ENCODE measurements around the gene HOXA3.

The HOXA3 gene

DNA sequence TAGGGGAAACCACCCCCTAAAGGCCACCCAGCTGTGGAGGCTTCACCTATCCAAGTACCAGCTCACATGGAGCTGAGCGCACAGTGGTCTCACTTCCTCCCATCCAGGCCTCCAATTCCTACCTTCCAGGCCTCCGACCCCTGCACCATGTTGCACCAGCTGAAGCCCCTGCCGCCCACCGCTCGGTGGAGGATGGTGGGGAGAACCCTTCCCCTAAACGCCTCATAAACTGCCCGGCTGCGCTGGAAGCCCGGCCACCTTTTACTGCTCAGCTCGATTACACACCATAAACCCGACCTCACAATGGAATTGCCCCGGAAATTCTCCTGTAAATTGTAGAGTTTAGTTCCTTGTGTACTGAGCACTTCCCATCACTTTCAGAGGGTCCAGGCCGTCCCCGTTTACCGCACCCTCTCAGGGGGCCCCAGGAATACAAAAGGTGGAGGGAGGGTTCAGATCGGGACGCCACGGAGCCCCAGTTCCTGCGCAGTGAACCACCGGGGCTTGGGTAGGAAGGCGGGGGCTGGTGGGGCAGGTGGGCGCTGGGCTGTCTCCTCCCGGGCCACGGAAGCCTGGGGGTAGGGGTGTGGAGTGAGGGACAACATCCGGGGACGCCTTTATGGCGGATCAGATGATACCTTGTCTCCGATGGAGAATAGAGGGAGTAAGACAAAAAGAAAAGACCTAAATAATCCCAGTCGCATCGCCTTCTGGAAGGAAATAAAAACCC, 5.5 kb upstream of the HOXA3 start:
- Mint-ChIP-seq H3K4me3 (peak overlapping the region; percentile 39), H3K9me3 (no peaks in the 10 kb centered on the region), H3K27ac (no peak overlapping the region), H3K36me3 (peaks cover 25% of the 10 kb centered on the region), H3K4me1 (peaks cover 40% of the 10 kb centered on the region)
- DNase-seq (ENCODE audit: low spot score in 2 of 2) (no peak), ATAC-seq (no peak)

DNA sequence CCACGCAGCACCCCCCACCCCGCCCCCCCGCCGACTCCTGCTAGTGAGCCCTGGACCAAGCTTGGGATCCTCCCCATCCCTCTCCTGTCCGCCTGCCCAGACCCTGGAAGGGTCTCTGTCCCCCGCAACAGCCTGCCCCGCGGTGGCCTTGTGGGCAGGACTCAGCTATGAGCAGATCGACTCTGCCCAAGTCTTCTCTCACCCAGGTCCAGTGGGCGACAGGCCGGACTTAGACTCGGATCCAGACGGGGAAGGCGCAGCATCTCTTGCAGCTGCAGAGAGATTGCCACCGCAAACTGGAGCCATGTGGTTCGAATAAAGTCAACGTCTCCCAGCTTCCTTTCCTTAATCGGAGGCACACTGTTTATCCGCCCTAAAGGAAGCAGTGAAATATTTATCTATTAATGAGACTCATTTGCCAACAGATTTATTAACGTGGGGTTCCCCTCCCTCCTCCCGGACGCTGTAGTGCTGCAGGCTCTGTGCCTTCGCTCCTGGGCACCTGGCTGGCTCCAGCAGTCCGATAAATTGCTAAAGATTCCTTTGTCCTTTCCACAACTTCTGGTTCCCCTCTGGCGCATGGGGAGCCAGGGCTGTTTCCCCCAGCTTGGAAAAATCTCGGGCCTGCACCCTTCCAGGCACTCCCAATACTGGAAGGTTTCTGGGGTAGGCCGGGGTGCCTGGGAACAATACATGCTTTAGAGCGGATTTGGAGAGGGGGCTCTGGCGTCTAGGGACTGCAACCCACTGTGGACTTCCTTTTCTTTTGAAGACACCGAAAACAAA, 4.7 kb upstream of the HOXA3 start:
- H3K36me3 Mint-ChIP-seq = peaks cover 25% of the 10 kb centered on the region
- peak overlapping the region; percentile 73 for H3K4me3 Mint-ChIP-seq
- ATAC-seq = no peak

DNA sequence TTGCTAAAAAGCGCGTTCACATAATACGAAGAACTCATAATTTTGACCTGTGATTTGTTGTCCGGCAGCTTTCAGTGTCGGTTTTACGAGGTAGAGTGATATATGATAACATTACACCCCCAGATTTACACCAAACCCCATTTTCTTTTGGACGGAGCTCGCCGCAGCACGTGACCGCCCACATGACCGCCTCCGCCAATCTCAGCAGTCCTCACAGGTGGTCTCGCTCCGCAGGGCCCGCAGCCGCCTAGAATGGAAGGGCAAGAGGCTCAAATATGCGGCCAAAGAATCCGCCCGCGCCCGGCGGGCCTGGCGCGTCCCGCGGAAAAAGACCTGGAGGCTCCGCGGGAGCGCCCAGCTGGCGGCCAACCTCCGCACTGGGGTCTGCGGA, 4.1 kb upstream of the HOXA3 start, which contains the start of gene HOXA7:
Gene HOXA7, minus strand, starts transcription at position 168 of the 391 bp plus-strand sequence. Its CDS starts 130 bp downstream, at position 38.
- no peak within 1 kb of the TSS for H3K27ac Mint-ChIP-seq
- DNase-seq (ENCODE audit: low spot score in 2 of 2) (peak in 1 of 2 donors; percentile 52), ATAC-seq (no peak)
- H3K4me1 Mint-ChIP-seq = peaks cover 48% of the 10 kb centered on the region
- peaks cover 25% of the 10 kb centered on the region for H3K36me3 Mint-ChIP-seq
- H3K9me3 Mint-ChIP-seq = no peaks in the 10 kb centered on the region
- peak within 1 kb of the TSS; percentile 73 for H3K4me3 Mint-ChIP-seq

More for the DNA sequence above, 4.7 kb upstream of the HOXA3 start:
- Mint-ChIP-seq H3K27ac (no peak overlapping the region), H3K4me1 (peaks cover 42% of the 10 kb centered on the region), H3K9me3 (no peaks in the 10 kb centered on the region)
- no peak for DNase-seq (ENCODE audit: low spot score in 2 of 2)

DNA sequence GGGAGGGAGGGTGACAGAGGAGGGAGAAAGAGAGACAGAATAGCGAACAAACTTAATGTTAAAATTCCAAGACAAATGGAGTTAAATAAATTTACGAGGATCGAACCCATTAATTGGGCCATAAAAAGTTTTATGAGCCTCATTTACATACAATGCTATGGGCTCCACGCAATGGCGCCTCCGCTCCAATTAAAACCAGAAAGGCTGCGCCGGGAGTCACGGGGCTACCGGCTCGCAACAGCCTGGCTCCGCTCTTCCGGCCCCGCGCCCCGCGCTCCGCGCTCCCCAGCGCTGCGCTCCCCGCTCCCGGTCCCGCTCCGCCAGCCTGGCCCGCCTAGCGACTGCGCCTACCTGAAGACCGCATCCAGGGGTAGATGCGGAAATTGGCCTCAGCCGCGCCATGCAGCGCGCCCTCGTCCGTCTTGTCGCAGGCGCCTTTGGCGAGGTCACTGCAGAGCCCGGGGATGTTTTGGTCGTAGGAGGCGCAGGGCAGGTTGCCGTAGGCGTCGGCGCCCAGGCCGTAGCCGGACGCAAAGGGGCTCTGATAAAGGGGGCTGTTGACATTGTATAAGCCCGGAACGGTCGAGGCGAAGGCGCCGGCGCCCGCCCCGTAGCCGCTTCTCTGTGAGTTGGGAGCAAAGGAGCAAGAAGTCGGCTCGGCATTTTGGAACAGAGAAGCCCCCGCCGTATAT, 3.6 kb upstream of the HOXA3 start:
- Mint-ChIP-seq H3K9me3 (no peaks in the 10 kb centered on the region), H3K4me3 (peak overlapping the region; percentile 73), H3K4me1 (peaks cover 53% of the 10 kb centered on the region), H3K36me3 (peaks cover 25% of the 10 kb centered on the region), H3K27ac (no peak overlapping the region)
- no peak for ATAC-seq
- DNase-seq (ENCODE audit: low spot score in 2 of 2) = peak in 1 of 2 donors; percentile 66

DNA sequence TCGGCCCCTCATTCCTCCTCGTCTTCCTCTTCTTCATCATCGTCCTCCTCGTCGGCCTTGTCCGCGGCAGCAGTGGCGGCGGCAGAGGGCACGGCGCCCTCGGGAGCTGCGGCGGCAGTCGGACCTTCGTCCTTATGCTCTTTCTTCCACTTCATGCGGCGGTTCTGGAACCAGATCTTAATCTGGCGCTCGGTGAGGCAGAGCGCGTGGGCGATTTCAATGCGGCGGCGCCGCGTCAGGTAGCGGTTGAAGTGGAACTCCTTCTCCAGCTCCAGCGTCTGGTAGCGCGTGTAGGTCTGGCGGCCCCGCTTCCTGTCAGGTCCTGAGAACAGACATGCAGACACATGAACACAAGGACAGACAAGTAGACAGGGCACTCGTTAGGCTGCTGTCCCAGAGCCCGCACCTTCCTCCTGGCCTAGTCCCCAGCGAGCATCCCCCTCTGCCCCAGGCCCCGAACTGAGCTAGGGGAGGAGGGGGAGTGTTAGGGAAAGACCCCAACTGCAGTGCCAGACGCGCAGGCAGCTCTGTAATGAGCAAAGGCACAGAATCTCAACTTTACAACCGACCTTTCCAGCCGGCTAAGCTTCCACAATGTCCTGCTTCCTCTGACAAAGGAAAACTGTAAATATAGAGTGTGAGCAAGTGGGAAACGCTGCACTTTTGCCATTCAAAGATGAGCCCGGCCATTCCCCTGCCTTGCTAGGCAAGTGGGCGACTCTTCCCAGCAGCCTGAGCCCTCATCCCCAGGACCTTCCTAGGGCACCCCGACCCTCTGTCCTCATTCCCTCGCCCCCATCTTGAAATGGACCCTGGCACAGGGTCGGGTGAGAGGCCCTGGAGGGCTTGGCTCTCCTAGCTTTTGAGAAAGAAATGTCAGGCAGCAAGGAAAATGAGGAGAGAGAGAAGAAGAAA, 2.8 kb upstream of the HOXA3 start:
- H3K4me1 Mint-ChIP-seq = peaks cover 61% of the 10 kb centered on the region
- H3K9me3 Mint-ChIP-seq = no peaks in the 10 kb centered on the region
- no peak for ATAC-seq
- H3K27ac Mint-ChIP-seq = peak overlapping the region; percentile 45
- H3K4me3 Mint-ChIP-seq = peak overlapping the region; percentile 73
- H3K36me3 Mint-ChIP-seq = peaks cover 25% of the 10 kb centered on the region
- peak in 1 of 2 donors; percentile 52 for DNase-seq (ENCODE audit: low spot score in 2 of 2)

DNA sequence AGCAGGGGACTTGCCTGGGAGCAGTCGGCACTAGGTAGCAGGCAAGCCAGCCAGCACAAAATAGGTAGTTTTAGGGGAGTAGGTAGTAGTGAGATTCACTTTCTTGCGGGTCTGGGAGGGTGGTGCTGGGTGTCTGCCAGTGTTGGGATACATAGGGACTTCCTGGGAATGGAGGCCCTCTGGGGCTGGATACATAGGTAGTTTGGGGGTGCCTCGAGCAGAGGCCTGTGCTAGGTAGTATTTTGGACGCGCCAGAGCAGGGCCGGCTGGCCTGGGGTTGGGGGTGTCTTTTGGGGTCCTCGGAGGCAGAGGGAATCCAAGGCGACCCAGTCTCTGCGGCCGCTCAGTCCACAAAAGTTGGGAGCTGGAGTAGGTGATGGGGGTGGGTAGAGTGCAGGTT, 2.0 kb upstream of the HOXA3 start:
- no peak for DNase-seq (ENCODE audit: low spot score in 2 of 2)
- peaks cover 25% of the 10 kb centered on the region for H3K36me3 Mint-ChIP-seq
- ATAC-seq = no peak
- peak overlapping the region; percentile 45 for H3K27ac Mint-ChIP-seq
- H3K9me3 Mint-ChIP-seq = no peaks in the 10 kb centered on the region
- H3K4me3 Mint-ChIP-seq = peak overlapping the region; percentile 73
- peaks cover 56% of the 10 kb centered on the region for H3K4me1 Mint-ChIP-seq

DNA sequence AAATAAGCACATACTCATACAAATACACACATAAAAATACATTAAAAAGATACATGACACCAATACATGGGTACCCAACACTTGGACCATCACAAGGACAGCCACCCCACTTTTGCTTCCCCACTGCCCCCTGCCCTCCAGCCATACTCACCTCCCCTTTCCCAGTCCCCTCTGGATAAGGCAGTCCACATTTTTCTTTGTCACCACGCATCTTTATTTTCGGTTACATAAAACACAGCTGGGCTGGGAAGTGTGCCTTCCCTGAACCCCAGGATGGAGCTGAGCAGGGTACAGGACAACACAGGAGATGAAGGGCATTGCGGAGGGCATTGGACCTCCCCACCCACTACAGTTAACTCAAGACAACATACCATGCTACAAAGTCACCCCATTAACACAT, 1.1 kb upstream of the HOXA3 start:
- Mint-ChIP-seq H3K36me3 (peaks cover 25% of the 10 kb centered on the region), H3K9me3 (no peaks in the 10 kb centered on the region), H3K27ac (no peak overlapping the region), H3K4me3 (no peak overlapping the region), H3K4me1 (peaks cover 56% of the 10 kb centered on the region)
- ATAC-seq (no peak), DNase-seq (ENCODE audit: low spot score in 2 of 2) (no peak)

DNA sequence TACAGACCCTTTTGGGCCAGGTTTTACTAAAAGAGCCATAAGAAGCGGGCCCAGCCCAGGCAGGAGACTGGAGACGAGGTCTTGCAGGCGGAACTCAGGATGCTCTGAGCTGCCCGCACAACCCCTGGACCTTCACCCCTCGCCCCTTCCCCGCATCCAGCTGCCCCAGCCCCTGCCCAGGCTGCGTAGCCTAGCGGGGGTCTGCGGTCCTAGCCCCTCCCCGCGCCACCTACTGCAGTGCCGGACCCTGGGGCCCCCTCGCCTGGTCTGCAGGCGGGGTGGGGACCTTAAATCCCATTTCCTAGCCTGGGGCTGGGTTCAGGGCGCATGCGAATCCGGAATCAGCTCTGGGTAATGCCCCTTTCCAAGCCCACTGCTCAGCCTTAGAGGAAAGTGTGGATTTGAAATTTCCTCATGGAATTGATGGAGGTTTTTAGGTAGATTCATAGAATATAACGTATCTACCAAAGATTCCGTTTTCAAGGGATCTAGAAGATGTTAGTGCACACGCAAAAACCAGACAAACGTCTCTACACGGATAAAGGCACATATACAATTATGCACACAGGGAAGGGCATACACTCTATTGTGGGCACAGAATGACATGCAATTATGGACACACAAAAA, 546 bp upstream of the HOXA3 start:
- H3K27ac Mint-ChIP-seq = no peak overlapping the region
- DNase-seq (ENCODE audit: low spot score in 2 of 2) (no peak), ATAC-seq (no peak)
- H3K4me3 Mint-ChIP-seq = no peak overlapping the region
- no peaks in the 10 kb centered on the region for H3K9me3 Mint-ChIP-seq
- H3K4me1 Mint-ChIP-seq = peaks cover 54% of the 10 kb centered on the region
- peaks cover 23% of the 10 kb centered on the region for H3K36me3 Mint-ChIP-seq

DNA sequence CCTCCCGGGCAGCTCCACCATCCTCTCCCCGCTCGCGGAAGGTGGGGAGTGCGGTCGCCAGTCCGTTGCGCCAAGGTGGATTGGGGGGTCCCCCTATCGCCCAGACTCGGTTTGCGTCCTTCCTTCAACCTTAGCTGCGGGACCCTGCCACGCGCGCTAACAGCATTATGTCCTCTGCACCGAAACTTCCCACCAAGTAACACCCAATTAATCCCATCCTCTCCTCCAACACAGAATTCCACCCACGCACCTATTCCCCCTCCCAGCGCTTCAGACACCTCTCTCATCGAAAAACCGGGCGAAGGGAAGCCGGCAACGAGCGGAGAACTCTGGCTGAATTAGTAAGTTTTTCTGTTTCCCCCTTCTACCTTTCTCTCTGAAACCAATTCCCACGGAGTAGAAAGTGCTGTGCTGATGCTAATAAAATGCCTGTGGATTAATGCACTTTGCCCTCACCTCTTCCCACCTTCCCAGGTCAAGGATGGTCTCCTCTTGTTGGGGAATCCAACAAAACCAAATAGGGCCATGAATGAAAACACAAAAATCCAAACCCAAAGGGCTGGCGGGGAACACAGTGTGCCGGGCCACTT, 947 bp downstream of the HOXA3 start:
- ATAC-seq (no peak), DNase-seq (ENCODE audit: low spot score in 2 of 2) (no peak)
- H3K4me1 Mint-ChIP-seq = peaks cover 51% of the 10 kb centered on the region
- peak overlapping the region; percentile 77 for H3K4me3 Mint-ChIP-seq
- no peak overlapping the region for H3K27ac Mint-ChIP-seq
- H3K36me3 Mint-ChIP-seq = peaks cover 12% of the 10 kb centered on the region
- H3K9me3 Mint-ChIP-seq = no peaks in the 10 kb centered on the region

DNA sequence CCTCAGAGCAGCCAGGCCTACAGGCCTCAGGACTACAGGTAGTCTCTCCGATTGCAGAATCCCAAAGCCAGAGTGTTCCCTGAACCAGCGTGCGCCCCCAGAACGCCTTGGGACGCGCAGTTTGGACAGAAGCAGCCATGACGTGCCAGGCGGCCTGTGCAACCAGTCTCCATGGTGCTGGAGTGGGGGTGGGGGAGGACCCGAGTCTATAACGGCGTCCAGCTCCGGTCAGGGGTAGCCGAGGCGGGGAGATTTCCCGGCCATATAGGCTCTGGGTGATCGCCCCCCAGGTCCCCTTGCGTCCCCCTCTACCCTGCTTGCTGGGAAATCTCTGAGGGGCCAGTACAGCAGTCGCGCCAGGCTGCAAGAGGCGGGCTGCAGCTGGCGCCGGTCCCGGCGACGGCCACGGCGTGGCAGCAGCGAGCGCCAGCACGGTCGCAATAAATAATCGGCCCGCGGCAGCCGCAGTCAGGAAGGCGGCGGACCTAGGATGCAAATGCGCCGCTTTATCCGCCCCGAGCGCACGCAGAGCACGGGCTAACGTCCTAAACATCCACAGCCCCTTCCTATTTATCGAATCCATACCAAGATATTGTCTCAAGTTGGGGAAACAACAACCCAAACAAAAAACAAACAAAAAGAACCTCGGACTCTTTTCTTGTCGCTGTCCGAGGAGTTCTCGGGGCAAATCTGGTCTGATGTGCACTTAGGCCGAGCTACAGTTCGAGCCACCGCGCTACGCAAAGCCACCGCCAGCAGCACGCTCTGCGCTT, 1.6 kb downstream of the HOXA3 start:
- Mint-ChIP-seq H3K4me1 (peaks cover 44% of the 10 kb centered on the region), H3K4me3 (peak overlapping the region; percentile 77), H3K9me3 (no peaks in the 10 kb centered on the region), H3K36me3 (peaks cover 6% of the 10 kb centered on the region), H3K27ac (no peak overlapping the region)
- DNase-seq (ENCODE audit: low spot score in 2 of 2) = peak; percentile 57 to 79
- ATAC-seq = peak; percentile 88

DNA sequence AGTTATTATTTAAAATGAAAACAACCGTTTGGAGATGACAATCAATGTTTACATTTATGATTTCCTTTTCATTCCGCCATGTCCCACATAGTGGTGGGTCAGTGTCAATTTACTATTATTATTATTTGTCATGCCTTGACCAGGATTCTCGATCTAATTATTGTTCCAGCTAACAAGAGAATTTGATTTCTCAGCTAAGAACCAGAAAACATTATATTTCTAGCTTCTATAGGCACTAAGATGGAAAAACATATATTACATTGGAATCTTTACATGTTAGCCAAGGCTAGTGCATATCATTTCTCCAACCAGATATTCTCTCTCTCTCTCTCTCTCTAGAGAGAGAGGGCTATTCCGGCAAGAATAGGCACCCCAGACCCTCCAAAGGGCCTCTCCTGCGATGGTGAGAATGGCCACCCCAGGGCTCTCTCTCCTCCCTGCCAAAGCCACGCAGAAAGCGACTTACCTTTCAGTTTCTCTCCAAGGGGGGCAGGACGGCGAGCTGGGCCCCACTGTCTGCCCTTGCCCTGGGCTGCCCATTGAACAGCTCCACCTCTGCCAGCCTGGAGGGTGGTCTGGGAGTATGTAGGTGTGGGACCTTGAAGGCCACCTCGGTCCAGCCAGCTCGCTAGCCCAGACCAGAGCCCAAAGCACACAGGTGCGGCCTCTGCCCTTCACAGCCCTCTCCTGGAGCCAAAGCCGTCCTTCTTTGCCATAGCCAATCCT, 2.4 kb downstream of the HOXA3 start:
- H3K4me1 Mint-ChIP-seq = peaks cover 37% of the 10 kb centered on the region
- DNase-seq (ENCODE audit: low spot score in 2 of 2) (no peak), ATAC-seq (no peak)
- peaks cover 5% of the 10 kb centered on the region for H3K36me3 Mint-ChIP-seq
- peak overlapping the region; percentile 77 for H3K4me3 Mint-ChIP-seq
- H3K27ac Mint-ChIP-seq = no peak overlapping the region
- no peaks in the 10 kb centered on the region for H3K9me3 Mint-ChIP-seq

DNA sequence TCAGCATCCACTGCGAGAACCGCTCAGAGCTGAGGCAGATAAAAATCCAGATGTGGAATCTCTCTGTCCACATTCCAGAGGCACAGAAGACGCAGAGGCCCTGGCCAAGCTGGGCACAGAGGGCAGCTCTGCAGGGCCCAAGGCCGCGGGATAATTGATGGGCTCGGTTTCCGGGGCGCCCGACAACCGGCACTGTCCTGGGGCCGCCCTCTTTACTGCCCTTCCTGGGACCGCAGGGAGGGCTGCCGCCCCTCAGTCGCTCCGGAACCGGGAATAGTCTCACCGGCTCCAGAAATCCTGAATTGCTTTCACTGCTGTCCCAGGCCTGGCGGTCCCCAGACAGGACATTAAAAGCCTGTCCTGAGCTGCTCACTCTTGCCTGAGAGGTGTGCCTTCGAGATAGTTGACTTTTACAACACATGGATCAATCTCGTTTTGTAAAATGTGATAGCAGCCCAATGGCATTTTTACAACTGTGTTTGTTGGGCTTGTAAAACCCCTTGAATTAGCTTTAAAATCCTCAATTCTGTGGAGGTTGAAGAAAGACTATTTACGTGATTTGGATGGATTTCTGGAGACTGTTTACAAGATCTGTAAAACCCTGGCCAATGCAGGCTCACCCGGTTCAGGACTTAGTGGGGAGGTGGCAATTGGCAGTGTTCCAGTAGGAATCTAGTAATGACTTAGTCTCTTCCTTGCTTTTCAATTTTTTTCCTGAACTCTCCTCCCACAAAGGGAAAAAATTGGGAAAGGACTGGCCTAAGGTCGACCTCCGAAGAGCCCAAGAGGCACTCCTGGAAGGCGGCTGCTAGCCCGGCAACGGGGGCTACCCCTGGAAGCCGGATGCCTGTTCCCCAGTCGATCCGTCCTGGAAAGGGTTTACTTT, 3.4 kb downstream of the HOXA3 start:
- no peaks in the 10 kb centered on the region for H3K9me3 Mint-ChIP-seq
- no peaks in the 10 kb centered on the region for H3K36me3 Mint-ChIP-seq
- no peak overlapping the region for H3K4me3 Mint-ChIP-seq
- ATAC-seq (no peak), DNase-seq (ENCODE audit: low spot score in 2 of 2) (no peak)
- H3K4me1 Mint-ChIP-seq = peaks cover 27% of the 10 kb centered on the region
- no peak overlapping the region for H3K27ac Mint-ChIP-seq

Data from stimulated activated effector memory CD8-positive, alpha-beta T cell treated with anti-CD3 and anti-CD28 coated beads, Interleukin-12 subunit alpha, Interleukin-12 subunit beta, amount 100 ng/mL, for 72 hours (primary cell).